SK-N-SH (cell line): ENCODE results near the gene MCTP1. TPM values are rescaled to one million over a fixed set of nuclear protein-coding genes. Genes with fewer than 3 reads are reported as not detected.

Experiments used
- CTCF ChIA-PET: fragments of 300-600, 350-600 bp; formaldehyde crosslinking; extraction: SDS; loops from one replicate; lab custom pipeline; 2021; lab: Yijun Ruan, JAX
- POLR2A ChIA-PET: fragments of 350-600 bp; sonication (Branson Sonifier 250); formaldehyde crosslinking; extraction: SDS; loops from one replicate; lab custom pipeline; 2020; ENCODE audit warnings: antibody characterized with exemption, inconsistent platforms; lab: Yijun Ruan, JAX
- DNase-seq: peaks from one replicate; pipeline ENCODE4 v3.0.0; 2012
- H2AFZ ChIP-seq: fragments of 200-600 bp; sonication (generic); 2 replicates; pipeline ENCODE4 v1.8.1; 2016; ENCODE audit warnings: antibody characterized with exemption, mild to moderate bottlenecking, low read depth
- H3F3A ChIP-seq: fragments of 200-600 bp; sonication (generic); replicated peaks from 2 replicates; pipeline ENCODE3; 2016; ENCODE audit warnings: antibody characterized with exemption, mild to moderate bottlenecking; ENCODE audit not compliant: insufficient read depth
- H3K27ac ChIP-seq, 2 experiments: fragments of 200-500 bp in 1 of 2; fragments of 200-600 bp in 1 of 2; sonication (Bioruptor generic) in 1 of 2; sonication (generic), shearing (Covaris generic) in 1 of 2; 2 replicates each; pipeline versions ENCODE4 v1.5.1 to v1.6.1; 2014 to 2016; ENCODE audit warnings: low read depth in 2 of 2, inconsistent platforms in 1 of 2, low read length in 1 of 2, mild to moderate bottlenecking in 1 of 2, mixed read lengths in 1 of 2
- H3K27me3 ChIP-seq: fragments of 200-600 bp; sonication (generic), shearing (Covaris generic); 2 replicates; pipeline ENCODE4 v1.6.1; 2016; ENCODE audit warnings: mixed run types; ENCODE audit not compliant: insufficient read depth
- H3K36me3 ChIP-seq, 2 experiments: fragments of 200-500 bp in 1 of 2; fragments of 200-600 bp in 1 of 2; sonication (Bioruptor generic) in 1 of 2; sonication (generic) in 1 of 2; replicated peaks in 1 of 2; 2 replicates each; pipeline versions ENCODE3 to v1.5.1; 2014 to 2016; ENCODE audit warnings: low read length in 1 of 2, mild to moderate bottlenecking in 1 of 2; ENCODE audit not compliant: insufficient read depth in 2 of 2, control insufficient read depth in 1 of 2
- H3K4me1 ChIP-seq, 2 experiments: fragments of 200-500 bp in 1 of 2; fragments of 200-600 bp in 1 of 2; sonication (Bioruptor generic) in 1 of 2; sonication (generic), shearing (Covaris generic) in 1 of 2; 2 replicates each; pipeline versions ENCODE4 v1.5.1 to v1.6.1; 2014 to 2016; ENCODE audit warnings: low read depth in 1 of 2, low read length in 1 of 2, mixed run types in 1 of 2; ENCODE audit not compliant: insufficient read depth in 2 of 2, control insufficient read depth in 1 of 2
- H3K4me2 ChIP-seq: fragments of 200-600 bp; sonication (generic), shearing (Covaris generic); 2 replicates; pipeline ENCODE4 v1.6.1; 2017; ENCODE audit warnings: mixed run types
- H3K4me3 ChIP-seq, 2 experiments: fragments of 200-500 bp in 1 of 2; fragments of 200-600 bp in 1 of 2; sonication (Bioruptor generic) in 1 of 2; sonication (generic), shearing (Covaris generic) in 1 of 2; 2 replicates each; pipeline versions ENCODE4 v1.5.1 to v1.8.1; 2014 to 2016; ENCODE audit warnings: low read depth in 2 of 2, inconsistent platforms in 1 of 2, low read length in 1 of 2, mild to moderate bottlenecking in 1 of 2, mixed read lengths in 1 of 2, moderate library complexity in 1 of 2
- H3K79me2 ChIP-seq: fragments of 200-600 bp; sonication (generic); 2 replicates; pipeline ENCODE4 v1.8.1; 2017; ENCODE audit warnings: mild to moderate bottlenecking; ENCODE audit not compliant: insufficient read depth
- H3K9ac ChIP-seq: fragments of 200-600 bp; sonication (generic); 2 replicates; pipeline ENCODE4 v1.6.1; 2017; ENCODE audit warnings: mixed run types
- H3K9me2 ChIP-seq: fragments of 200-600 bp; sonication (generic); 2 replicates; pipeline ENCODE4 v1.6.1; 2017; ENCODE audit warnings: mixed run types
- H3K9me3 ChIP-seq: fragments of 200-600 bp; sonication (generic); 2 replicates; pipeline ENCODE4 v1.6.1; 2017; ENCODE audit warnings: mixed run types, mild to moderate bottlenecking, moderate library complexity
- H4K20me1 ChIP-seq: fragments of 200-600 bp; sonication (generic); 2 replicates; pipeline ENCODE4 v1.6.1; 2017; ENCODE audit warnings: mild to moderate bottlenecking, mixed run types; ENCODE audit not compliant: insufficient read depth
- CHD2 ChIP-seq: fragments of 150-350 bp; IDR thresholded peaks from 2 replicates; pipeline ENCODE4 v1.6.1; 2018; ENCODE audit warnings: low read length; ENCODE audit not compliant: partially characterized antibody
- CTCF ChIP-seq: fragments of 200-600 bp; sonication (generic); IDR thresholded peaks from 2 replicates; pipeline ENCODE4 v1.6.1; 2017; ENCODE audit warnings: antibody characterized with exemption, mild to moderate bottlenecking, moderate library complexity
- ELF1 ChIP-seq: IDR thresholded peaks from 2 replicates; pipeline ENCODE4 v1.4.0; 2012
- EZH2phosphoT487 ChIP-seq: fragments of 200-600 bp; sonication (generic); IDR thresholded peaks from 2 replicates; pipeline ENCODE4 v1.6.1; 2017; ENCODE audit warnings: low read depth, mixed run types, mild to moderate bottlenecking, antibody characterized with exemption, moderate library complexity, borderline replicate concordance
- FOXJ3 ChIP-seq: sonication (generic); formaldehyde crosslinking; IDR thresholded peaks from 2 replicates; pipeline ENCODE4 v1.5.1; 2020; ENCODE audit warnings: mild to moderate bottlenecking, missing genetic modification reagents
- GABPA ChIP-seq: IDR thresholded peaks from 2 replicates; pipeline ENCODE4 v1.4.0; 2012; ENCODE audit warnings: low read depth, mild to moderate bottlenecking
- GATA2 ChIP-seq: sonication (generic); formaldehyde crosslinking; IDR thresholded peaks from 2 replicates; pipeline ENCODE4 v1.5.0; 2020; ENCODE audit warnings: mild to moderate bottlenecking, missing genetic modification reagents
- MEF2A ChIP-seq: IDR thresholded peaks from 2 replicates; pipeline ENCODE4 v1.4.0; 2012; ENCODE audit warnings: low read depth, borderline replicate concordance
- NFIC ChIP-seq: IDR thresholded peaks from 2 replicates; pipeline ENCODE4 v1.4.0; 2012; ENCODE audit warnings: borderline replicate concordance
- POLR2AphosphoS5 ChIP-seq: IDR thresholded peaks from 2 replicates; pipeline ENCODE4 v1.6.1; 2012; ENCODE audit warnings: low read depth, low read length
- RAD21 ChIP-seq: IDR thresholded peaks from 2 replicates; pipeline ENCODE4 v1.6.1; 2012; ENCODE audit warnings: mild to moderate bottlenecking, low read length
- RCOR1 ChIP-seq: fragments of 150-350 bp; IDR thresholded peaks from 2 replicates; pipeline ENCODE4 v1.6.1; 2017; ENCODE audit warnings: antibody characterized with exemption, low read length
- SMC3 ChIP-seq: IDR thresholded peaks from 2 replicates; pipeline ENCODE4 v1.6.1; 2012; ENCODE audit warnings: low read depth, low read length, improper control_type of control experiment
- TCF12 ChIP-seq: IDR thresholded peaks from 2 replicates; pipeline ENCODE4 v1.4.0; 2012
- USF2 ChIP-seq: fragments of 150-350 bp; IDR thresholded peaks from 2 replicates; pipeline ENCODE4 v1.6.1; 2017; ENCODE audit warnings: antibody characterized with exemption, low read length, low read depth, borderline replicate concordance
- WGBS: methylation state at CpG from one replicate; pipeline ENCODE4 v1.1.6; 2017; ENCODE audit warnings: low lambda C conversion rate; 5-methylcytosine and 5-hydroxymethylcytosine counted together
- polyA plus RNA-seq, 3 experiments: library from polyadenylated mRNA; depleted of rRNA; stranded (reverse); fragments of >200 nt; gene quantifications; 2 replicates each; pipeline ENCODE4 v1.2.3, GENCODE V29; 2012
- TF ChIP-seq, protein P1 (sequence below): IDR thresholded peaks from 2 replicates; pipeline ENCODE4 v1.4.0; 2012; ENCODE audit warnings: low read depth, borderline replicate concordance
- TF ChIP-seq, protein P2 (sequence below): IDR thresholded peaks from 2 replicates; pipeline ENCODE4 v1.6.1; 2012; ENCODE audit warnings: mild to moderate bottlenecking, low read depth, low read length, moderate library complexity

The MCTP1 gene
- polyA plus RNA-seq, 1 of the 3 experiments (the other 2 are of a cell fraction): 0.53 TPM

DNA sequence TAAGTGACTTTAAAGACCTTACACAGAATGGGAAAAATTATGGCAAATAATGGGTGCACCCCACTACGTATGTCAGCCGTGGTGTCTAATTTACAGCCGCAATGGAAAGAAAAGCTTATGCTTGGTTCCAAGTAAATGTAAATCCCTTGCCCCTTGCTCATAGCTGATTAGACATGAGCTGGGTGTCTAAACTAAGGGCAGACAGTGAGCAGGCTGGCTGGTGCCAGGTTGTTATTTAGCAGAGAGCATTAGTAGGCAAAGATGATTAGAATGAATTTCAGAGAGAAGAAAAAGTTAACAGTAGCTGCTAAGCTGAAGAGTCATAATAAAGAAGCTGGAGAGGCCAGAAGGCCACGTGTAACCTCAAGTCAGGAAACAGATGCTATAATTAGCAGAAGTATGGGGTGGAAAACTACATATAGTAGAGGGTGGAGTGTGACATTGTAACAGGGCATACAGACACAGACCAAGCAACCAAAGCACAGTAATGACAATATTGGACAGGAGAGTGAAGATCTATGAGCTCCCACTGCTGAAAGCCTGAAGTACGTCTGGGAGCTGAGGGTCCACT, 257.7 kb downstream of the MCTP1 start:
- ChIA-PET POLR2A (no interaction called here), CTCF (no interaction called here)
- no peaks in the 10 kb centered on the region for H3K9me3 ChIP-seq
- H2AFZ ChIP-seq: no peak overlapping the region
- no peaks in the 10 kb centered on the region for H3F3A ChIP-seq
- H3K9ac ChIP-seq: no peak overlapping the region
- no peaks in the 10 kb centered on the region for H3K9me2 ChIP-seq
- H3K36me3 ChIP-seq: no peaks in the 10 kb centered on the region
- no peaks in the 10 kb centered on the region for H3K4me1 ChIP-seq
- TF ChIP-seq, protein P1, sequence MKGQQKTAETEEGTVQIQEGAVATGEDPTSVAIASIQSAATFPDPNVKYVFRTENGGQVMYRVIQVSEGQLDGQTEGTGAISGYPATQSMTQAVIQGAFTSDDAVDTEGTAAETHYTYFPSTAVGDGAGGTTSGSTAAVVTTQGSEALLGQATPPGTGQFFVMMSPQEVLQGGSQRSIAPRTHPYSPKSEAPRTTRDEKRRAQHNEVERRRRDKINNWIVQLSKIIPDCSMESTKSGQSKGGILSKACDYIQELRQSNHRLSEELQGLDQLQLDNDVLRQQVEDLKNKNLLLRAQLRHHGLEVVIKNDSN: no peak
- no peak for TF ChIP-seq NFIC
- TF ChIP-seq GABPA: no peak
- TF ChIP-seq GATA2: no peak
- no peak for TF ChIP-seq RAD21
- TF ChIP-seq, protein P2, sequence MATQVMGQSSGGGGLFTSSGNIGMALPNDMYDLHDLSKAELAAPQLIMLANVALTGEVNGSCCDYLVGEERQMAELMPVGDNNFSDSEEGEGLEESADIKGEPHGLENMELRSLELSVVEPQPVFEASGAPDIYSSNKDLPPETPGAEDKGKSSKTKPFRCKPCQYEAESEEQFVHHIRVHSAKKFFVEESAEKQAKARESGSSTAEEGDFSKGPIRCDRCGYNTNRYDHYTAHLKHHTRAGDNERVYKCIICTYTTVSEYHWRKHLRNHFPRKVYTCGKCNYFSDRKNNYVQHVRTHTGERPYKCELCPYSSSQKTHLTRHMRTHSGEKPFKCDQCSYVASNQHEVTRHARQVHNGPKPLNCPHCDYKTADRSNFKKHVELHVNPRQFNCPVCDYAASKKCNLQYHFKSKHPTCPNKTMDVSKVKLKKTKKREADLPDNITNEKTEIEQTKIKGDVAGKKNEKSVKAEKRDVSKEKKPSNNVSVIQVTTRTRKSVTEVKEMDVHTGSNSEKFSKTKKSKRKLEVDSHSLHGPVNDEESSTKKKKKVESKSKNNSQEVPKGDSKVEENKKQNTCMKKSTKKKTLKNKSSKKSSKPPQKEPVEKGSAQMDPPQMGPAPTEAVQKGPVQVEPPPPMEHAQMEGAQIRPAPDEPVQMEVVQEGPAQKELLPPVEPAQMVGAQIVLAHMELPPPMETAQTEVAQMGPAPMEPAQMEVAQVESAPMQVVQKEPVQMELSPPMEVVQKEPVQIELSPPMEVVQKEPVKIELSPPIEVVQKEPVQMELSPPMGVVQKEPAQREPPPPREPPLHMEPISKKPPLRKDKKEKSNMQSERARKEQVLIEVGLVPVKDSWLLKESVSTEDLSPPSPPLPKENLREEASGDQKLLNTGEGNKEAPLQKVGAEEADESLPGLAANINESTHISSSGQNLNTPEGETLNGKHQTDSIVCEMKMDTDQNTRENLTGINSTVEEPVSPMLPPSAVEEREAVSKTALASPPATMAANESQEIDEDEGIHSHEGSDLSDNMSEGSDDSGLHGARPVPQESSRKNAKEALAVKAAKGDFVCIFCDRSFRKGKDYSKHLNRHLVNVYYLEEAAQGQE: no peak
- TF ChIP-seq FOXJ3 (CRISPR knock-in tag): no peak
- TF ChIP-seq ELF1: no peak
- no peak for TF ChIP-seq USF2
- no peak for TF ChIP-seq MEF2A
- TF ChIP-seq CHD2: no peak
- TF ChIP-seq RCOR1: no peak
- TF ChIP-seq CTCF: no peak
- TF ChIP-seq TCF12: no peak
- no peak for TF ChIP-seq SMC3
- TF ChIP-seq POLR2AphosphoS5: no peak
- no peak for TF ChIP-seq EZH2phosphoT487
- H3K79me2 ChIP-seq: no peaks in the 10 kb centered on the region
- 57% methylated on average over 5 of the region's 5 CpGs for WGBS
- DNase-seq: no peak
- no peaks in the 10 kb centered on the region for H4K20me1 ChIP-seq
- no peak overlapping the region for H3K27ac ChIP-seq
- no peak overlapping the region for H3K4me3 ChIP-seq
- no peaks in the 10 kb centered on the region for H3K27me3 ChIP-seq
- H3K4me2 ChIP-seq: no peak overlapping the region
